GM12801 (cell line): ENCODE results near the gene SLC17A3.

Experiments used
- CTCF ChIP-seq: IDR thresholded peaks from one replicate; pipeline ENCODE4 v1.5.1; 2011; ENCODE audit warnings: control low read depth; ENCODE audit not compliant: insufficient read length; ENCODE audit errors: extremely low read depth

The SLC17A3 gene

GRCh38 chr6:25899123-25899522 is 25.1 kb upstream of the SLC17A3 start:
- TF ChIP-seq CTCF: no peak

- TF ChIP-seq CTCF: no peak
Measured at GRCh38 chr6:25898289-25898977, 24.4 kb upstream of the SLC17A3 start.

- no peak for TF ChIP-seq CTCF
Measured at GRCh38 chr6:25896252-25896651, 22.2 kb upstream of the SLC17A3 start.

GRCh38 chr6:25895771-25896170 is 21.7 kb upstream of the SLC17A3 start:
- no peak for TF ChIP-seq CTCF

- no peak for TF ChIP-seq CTCF
Measured at GRCh38 chr6:25893778-25894177, 19.7 kb upstream of the SLC17A3 start.

GRCh38 chr6:25892877-25893276 is 18.8 kb upstream of the SLC17A3 start:
- no peak for TF ChIP-seq CTCF

GRCh38 chr6:25889877-25890853 is 16.1 kb upstream of the SLC17A3 start:
- TF ChIP-seq CTCF: no peak
